Measurements from ENCODE around the gene PEPD.

The PEPD gene

GRCh38 chr19:33418461-33418860, 103.1 kb downstream of the PEPD start:
- TF ChIP-seq CTCF (conservative IDR thresholded peaks at IDR 0.05) = no peak
- H3K27ac ChIP-seq = no peak overlapping the region

- no peak overlapping the region for H3K27ac ChIP-seq
- TF ChIP-seq CTCF (conservative IDR thresholded peaks at IDR 0.05) = no peak
These were observed 103.8 kb downstream of the PEPD start for GRCh38 chr19:33417751-33418150.

GRCh38 chr19:33416307-33417215, 105.0 kb downstream of the PEPD start:
- peak overlapping the region; percentile 49 for H3K27ac ChIP-seq
- peak; percentile 96 for TF ChIP-seq CTCF (conservative IDR thresholded peaks at IDR 0.05)

- H3K27ac ChIP-seq = no peak overlapping the region
- no peak for TF ChIP-seq CTCF (conservative IDR thresholded peaks at IDR 0.05)
These were observed 106.7 kb downstream of the PEPD start for GRCh38 chr19:33414667-33415605.

- TF ChIP-seq CTCF (conservative IDR thresholded peaks at IDR 0.05) = no peak
- H3K27ac ChIP-seq = no peak overlapping the region
These were observed 107.5 kb downstream of the PEPD start for GRCh38 chr19:33413868-33414666.

- no peak for TF ChIP-seq CTCF (conservative IDR thresholded peaks at IDR 0.05)
- no peak overlapping the region for H3K27ac ChIP-seq
These were observed 108.2 kb downstream of the PEPD start for GRCh38 chr19:33413426-33413725.
